ENCODE results near the gene MYO5B.

GRCh38 chr18:50119296-50119695, 75.7 kb downstream of the MYO5B start:
- TF ChIP-seq SMC3 (IDR thresholded peaks at IDR 0.05; ENCODE audit: borderline replicate concordance, low read length): no peak
- no peak for TF ChIP-seq EZH2 (IDR thresholded peaks at IDR 0.05; ENCODE audit: borderline replicate concordance, control insufficient read depth, low read depth, low read length)
- TF ChIP-seq CTCF (IDR thresholded peaks at IDR 0.05 in 2 of 3, conservative IDR thresholded peaks at IDR 0.05 in 1 of 3; ENCODE audit: control insufficient read depth in 2 of 3, extremely low read depth in 1 of 3, insufficient read depth in 1 of 3, low read depth in 3 of 3, low read length in 3 of 3): no peak
- TF ChIP-seq HDAC2 (IDR thresholded peaks at IDR 0.05): no peak
- TF ChIP-seq MYC (IDR thresholded peaks at IDR 0.05; ENCODE audit: insufficient read depth, insufficient read length, insufficient replicate concordance, low read length, severe bottlenecking): no peak
- TF ChIP-seq POLR2A (IDR thresholded peaks at IDR 0.05; ENCODE audit: low read depth, low read length): no peak
- no peak for TF ChIP-seq POLR2AphosphoS5 (IDR thresholded peaks at IDR 0.05; ENCODE audit: low read length)
- TF ChIP-seq IKZF2 (IDR thresholded peaks at IDR 0.05): no peak
- TF ChIP-seq BHLHE40 (IDR thresholded peaks at IDR 0.05; ENCODE audit: borderline replicate concordance in 1 of 2, low read depth in 2 of 2, low read length in 1 of 2): no peak
- TF ChIP-seq ZBTB33 (IDR thresholded peaks at IDR 0.05): no peak
- TF ChIP-seq NFXL1 (IDR thresholded peaks at IDR 0.05; ENCODE audit: borderline replicate concordance): no peak
- TF ChIP-seq GABPA (IDR thresholded peaks at IDR 0.05; ENCODE audit: low read depth): no peak
